GM10266 (cell line): ENCODE data around the gene DIS3L.

ENCODE experiments used
- DNase-seq: peaks from one replicate; pipeline ENCODE4 v3.0.0; 2012; ENCODE audit errors: extremely low spot score
- TF ChIP-seq, protein P1 (sequence below): IDR thresholded peaks from 2 replicates; pipeline ENCODE4 v1.5.1; 2012; ENCODE audit warnings: mild to moderate bottlenecking, low read depth; ENCODE audit not compliant: control insufficient read depth, insufficient read depth; ENCODE audit errors: missing control alignments

The DIS3L gene

DNA sequence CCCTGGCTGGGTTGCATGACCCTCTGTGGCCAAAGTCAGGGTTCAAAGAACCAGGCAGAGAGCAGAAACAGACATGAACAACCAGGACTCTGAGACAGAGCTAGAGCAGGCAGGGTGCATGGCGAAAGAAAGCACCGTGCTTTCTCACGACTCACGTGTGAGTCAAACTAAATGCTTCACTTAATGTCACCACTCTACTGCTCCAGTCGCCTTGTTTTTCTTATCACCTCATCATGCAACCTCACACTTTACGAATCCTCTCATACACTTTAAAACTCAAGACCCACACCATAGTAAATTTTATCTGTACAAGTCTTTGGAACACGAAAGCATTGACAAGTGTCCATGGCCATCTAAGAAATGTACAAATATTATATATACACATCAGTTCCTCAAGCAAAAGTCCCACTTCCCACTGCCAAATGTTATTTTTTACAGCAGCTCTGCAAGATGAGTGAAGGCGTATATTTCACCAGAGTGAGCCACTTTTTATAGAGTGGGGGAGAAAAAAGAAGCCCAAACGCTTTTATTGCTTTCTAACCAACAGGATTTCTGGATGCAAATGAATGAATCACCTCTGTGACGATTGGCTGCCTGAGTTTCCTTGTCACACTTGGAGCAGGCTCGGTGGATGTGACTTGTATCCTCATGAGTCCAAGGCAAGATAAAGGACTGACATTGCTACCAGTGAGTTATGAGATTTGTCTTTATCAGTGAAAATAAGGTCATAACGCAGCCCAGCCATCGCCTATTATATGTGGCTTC, 23.9 kb upstream of the DIS3L start:
- TF ChIP-seq, protein P1, sequence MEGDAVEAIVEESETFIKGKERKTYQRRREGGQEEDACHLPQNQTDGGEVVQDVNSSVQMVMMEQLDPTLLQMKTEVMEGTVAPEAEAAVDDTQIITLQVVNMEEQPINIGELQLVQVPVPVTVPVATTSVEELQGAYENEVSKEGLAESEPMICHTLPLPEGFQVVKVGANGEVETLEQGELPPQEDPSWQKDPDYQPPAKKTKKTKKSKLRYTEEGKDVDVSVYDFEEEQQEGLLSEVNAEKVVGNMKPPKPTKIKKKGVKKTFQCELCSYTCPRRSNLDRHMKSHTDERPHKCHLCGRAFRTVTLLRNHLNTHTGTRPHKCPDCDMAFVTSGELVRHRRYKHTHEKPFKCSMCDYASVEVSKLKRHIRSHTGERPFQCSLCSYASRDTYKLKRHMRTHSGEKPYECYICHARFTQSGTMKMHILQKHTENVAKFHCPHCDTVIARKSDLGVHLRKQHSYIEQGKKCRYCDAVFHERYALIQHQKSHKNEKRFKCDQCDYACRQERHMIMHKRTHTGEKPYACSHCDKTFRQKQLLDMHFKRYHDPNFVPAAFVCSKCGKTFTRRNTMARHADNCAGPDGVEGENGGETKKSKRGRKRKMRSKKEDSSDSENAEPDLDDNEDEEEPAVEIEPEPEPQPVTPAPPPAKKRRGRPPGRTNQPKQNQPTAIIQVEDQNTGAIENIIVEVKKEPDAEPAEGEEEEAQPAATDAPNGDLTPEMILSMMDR: no peak
- no peak for DNase-seq

DNA sequence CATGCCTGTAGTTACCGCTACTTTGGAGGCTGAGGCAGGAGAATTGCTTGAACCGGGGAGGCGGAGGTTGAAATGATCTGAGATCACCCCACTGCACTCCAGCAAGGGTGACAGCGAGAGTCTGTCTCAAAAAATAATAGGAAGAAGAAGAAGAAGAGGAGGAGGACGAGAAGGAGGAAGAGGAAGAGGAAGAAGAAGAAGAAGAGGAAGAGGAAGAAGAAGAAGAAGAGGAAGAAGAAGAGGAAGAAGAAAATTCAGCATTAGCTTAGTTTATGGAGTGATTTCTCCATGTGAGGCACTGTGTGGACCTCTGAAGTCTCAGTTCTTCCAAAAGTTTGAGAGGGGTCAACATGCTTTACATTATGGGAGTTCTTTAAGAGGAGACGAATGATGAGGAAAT, 22.4 kb upstream of the DIS3L start:
- TF ChIP-seq, protein P1: no peak
- no peak for DNase-seq

DNA sequence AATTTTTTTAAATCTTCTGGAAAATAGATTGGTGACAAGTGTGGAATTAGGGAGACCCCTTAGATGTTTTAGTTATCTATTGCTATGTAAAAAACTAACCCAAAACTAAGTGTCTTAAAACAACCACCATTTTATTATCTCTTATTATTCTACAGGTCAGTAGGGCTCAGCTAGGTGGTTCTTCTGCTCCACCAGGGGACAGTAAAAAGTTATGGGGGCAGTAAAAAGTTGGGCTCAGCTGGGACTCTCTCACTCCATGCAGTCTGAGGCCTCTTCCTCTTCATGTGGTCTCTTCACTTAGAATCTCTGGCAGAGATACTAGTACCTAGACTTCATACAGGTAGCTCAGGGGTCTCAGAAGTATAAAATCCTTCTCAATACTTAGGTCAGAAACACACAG, 18.0 kb upstream of the DIS3L start:
- TF ChIP-seq, protein P1: no peak
- DNase-seq: no peak

DNA sequence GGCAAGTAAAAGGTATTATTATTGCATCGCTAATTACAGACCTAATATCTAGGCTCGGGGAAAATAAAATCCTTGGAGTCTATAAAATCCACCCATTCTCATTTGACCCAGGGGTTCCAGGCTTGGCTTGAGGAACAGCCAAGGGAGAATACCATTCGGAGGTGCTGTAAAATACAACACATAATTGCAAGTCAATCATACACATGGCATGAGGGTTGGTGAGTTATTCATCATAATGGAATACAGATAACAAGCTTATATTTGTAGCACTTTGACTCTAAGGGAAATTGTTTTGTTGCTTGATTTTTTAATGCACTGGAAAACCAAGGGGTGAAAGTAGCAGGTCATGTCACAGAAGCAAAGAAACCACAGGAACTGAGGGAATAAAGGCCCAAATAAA, 16.8 kb upstream of the DIS3L start:
- DNase-seq: no peak
- TF ChIP-seq, protein P1: no peak

DNA sequence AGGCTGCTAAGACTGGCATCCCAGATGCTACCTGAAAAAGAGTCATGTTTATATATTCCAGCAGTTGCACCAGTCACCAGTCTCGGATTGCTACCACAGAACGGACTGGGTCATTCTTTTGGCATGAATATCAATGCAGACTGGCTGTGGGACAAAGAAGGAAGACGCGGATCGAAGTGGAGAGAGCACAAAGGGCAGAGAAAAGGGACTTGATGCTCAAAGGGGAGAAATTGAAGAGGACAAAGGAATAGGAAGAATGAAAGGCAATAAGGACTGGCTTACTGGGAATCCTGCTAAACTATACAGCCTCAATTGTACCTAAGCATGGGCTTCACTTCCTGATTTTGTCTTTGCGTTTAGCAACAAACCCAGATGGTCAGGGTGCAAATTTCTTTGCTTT, 15.3 kb upstream of the DIS3L start:
- TF ChIP-seq, protein P1: no peak
- no peak for DNase-seq

DNA sequence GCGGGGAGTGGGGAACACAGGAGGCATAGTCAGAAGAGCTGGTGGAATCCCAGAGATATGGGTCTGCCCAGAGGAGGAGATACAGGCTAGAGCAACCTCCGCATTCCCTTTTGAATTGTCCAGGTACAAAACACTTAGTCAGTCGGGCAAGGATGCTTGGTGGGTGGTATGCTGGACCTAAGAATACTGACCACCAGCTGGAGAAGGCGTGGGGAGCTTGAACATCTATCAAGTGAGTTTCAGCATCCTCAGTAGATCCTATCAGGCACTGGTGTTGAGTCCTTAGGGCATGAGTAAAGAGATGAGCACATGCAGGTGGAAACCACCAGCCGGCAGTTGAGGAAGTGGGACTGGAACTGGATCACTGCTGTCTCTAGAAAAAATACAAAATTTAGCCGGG, 14.7 kb upstream of the DIS3L start:
- TF ChIP-seq, protein P1: no peak
- DNase-seq: no peak

DNA sequence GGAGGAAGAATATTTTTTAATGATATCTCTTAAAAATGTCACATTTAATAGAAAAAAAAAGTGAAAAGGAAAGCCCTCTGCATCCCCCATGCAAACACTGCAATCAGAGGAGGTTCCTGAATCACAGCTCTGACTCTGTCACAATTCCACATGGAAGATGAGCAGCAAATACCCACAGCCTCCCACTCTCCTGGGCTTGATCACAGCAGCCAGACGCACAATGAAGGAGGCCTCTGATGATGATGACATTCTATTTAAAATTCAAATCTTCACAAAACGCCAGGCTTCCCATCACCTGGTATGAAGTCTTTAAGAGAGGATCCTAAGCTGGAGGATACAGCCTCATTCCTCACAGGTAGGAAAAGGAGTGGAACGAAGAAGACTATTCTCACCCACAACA, 9.1 kb upstream of the DIS3L start:
- TF ChIP-seq, protein P1: no peak
- no peak for DNase-seq
